ENCODE results near the gene UBC.
"Not testable (repeated sequence)": the region's sequence is repeated elsewhere in the genome, so short reads cannot be mapped to it uniquely, and the experiment has no call there.

Gene UBC

DNA sequence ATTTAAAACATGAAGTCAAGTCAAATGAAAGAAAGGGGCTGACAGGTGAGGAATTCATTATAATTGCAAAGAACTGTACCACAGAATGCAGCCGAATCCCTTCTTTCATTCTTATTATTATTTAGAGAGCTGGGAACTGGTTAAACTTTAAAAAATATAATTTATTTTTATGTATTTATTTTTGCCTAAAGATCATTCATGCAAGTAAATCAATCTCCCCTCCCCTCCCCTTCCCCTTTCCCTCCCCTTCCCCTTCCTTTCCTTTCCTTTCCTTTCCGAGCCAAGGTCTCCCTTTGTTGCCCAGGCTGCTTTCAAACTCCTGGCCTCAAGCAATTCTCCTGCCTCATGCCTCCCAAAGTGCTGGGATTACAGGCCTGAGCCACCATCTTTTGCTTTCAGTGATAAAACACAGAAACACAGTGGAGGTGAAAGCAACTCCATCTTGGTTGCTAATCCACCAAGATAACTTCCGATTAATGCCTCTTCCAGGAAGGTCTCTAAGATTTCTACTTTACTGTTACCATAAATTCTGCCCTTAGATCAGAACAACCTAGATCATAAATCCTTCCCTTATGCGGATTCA, 6.0 kb upstream of the UBC start:
- peaks cover 45% of the 10 kb centered on the region for H3K4me1 ChIP-seq (ENCODE audit: control insufficient read depth, insufficient read depth, low read length, unreplicated experiment)
- H3K79me2 ChIP-seq (ENCODE audit: control insufficient read depth, insufficient read depth, low read length, unreplicated experiment), result peaks cover 2% of the 10 kb centered on the region
- H3K4me3 ChIP-seq (ENCODE audit: low read depth, low read length), result no peak overlapping the region
- H2AFZ ChIP-seq (ENCODE audit: low read length, unreplicated experiment), result no peak overlapping the region
- no peaks in the 10 kb centered on the region for H3K36me3 ChIP-seq (ENCODE audit: insufficient read depth, low read length)
- H3K27me3 ChIP-seq (ENCODE audit: insufficient read depth, low read length), result no peaks in the 10 kb centered on the region
- H3K27ac ChIP-seq (ENCODE audit: low read depth, low read length), result peak overlapping the region; percentile 98

DNA sequence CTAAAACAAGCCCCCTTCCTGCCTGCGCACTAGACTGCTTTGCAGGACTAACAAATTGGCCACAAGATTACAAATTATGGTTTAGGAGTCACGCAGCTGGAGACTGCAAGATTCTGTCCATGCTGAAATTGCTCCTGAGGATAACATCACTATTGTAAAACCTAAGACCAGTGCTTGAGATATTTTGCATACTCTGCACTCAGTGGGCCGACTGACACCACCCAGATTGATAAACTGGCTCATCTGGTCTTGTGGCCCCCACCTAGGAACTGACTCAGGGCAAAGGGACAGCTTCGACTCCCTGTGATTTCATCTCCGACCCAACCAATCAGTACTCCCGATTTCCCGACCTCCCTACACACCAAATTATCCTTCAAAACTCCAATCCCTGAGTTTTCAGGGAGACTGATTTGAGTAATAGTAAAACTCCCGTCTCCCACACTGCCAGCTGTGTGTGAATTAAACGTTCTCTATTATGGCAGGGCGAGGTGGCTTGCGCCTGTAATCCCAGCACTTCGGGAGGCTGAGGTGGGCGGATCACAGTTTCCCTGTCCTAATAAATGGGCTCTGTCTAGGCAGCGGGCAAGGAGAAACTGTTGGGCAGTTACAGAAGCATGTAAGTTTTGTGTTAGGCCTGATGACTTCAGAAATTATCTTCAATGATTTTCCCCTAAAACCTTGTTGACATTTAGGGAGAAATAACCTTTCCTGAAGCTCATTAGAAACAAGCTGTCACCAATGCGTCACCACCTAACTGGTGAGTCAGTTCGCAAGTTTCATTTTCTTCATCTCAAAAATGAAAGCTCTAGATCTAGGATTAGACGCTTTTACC, 5.3 kb upstream of the UBC start:
- Histone ChIP-seq H3K79me2 (ENCODE audit: control insufficient read depth, insufficient read depth, low read length, unreplicated experiment) (peaks cover 8% of the 10 kb centered on the region), H3K27me3 (ENCODE audit: insufficient read depth, low read length) (no peaks in the 10 kb centered on the region), H2AFZ (ENCODE audit: low read length, unreplicated experiment) (no peak overlapping the region), H3K27ac (ENCODE audit: low read depth, low read length) (peak overlapping the region; percentile 98), H3K4me1 (ENCODE audit: control insufficient read depth, insufficient read depth, low read length, unreplicated experiment) (peaks cover 45% of the 10 kb centered on the region), H3K4me3 (ENCODE audit: low read depth, low read length) (no peak overlapping the region), H3K36me3 (ENCODE audit: insufficient read depth, low read length) (no peaks in the 10 kb centered on the region)

DNA sequence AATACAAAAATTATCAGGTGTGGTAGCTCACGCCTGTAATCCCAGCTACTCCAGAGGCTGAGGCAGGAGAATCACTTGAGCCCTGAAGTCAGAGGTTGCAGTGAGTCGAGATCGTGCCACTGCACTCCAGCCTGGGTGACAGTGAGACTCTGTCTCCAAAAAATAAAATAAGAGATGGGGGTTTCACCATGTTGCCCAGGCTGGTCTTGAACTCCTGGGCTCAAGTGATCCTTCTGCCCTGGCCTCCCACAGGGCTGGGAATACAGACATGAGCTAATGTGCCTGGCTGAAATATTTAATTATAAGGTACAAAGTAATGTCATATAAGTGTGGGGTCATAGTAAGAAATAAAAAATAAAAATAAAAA, 4.2 kb upstream of the UBC start:
- Histone ChIP-seq H3K79me2 (ENCODE audit: control insufficient read depth, insufficient read depth, low read length, unreplicated experiment) (peaks cover 16% of the 10 kb centered on the region), H3K27ac (ENCODE audit: low read depth, low read length) (peak overlapping the region; percentile 98), H3K4me1 (ENCODE audit: control insufficient read depth, insufficient read depth, low read length, unreplicated experiment) (peaks cover 38% of the 10 kb centered on the region)
- not testable (repeated sequence) for H3K27me3 ChIP-seq (ENCODE audit: insufficient read depth, low read length); H2AFZ ChIP-seq (ENCODE audit: low read length, unreplicated experiment); H3K4me3 ChIP-seq (ENCODE audit: low read depth, low read length); H3K36me3 ChIP-seq (ENCODE audit: insufficient read depth, low read length)

DNA sequence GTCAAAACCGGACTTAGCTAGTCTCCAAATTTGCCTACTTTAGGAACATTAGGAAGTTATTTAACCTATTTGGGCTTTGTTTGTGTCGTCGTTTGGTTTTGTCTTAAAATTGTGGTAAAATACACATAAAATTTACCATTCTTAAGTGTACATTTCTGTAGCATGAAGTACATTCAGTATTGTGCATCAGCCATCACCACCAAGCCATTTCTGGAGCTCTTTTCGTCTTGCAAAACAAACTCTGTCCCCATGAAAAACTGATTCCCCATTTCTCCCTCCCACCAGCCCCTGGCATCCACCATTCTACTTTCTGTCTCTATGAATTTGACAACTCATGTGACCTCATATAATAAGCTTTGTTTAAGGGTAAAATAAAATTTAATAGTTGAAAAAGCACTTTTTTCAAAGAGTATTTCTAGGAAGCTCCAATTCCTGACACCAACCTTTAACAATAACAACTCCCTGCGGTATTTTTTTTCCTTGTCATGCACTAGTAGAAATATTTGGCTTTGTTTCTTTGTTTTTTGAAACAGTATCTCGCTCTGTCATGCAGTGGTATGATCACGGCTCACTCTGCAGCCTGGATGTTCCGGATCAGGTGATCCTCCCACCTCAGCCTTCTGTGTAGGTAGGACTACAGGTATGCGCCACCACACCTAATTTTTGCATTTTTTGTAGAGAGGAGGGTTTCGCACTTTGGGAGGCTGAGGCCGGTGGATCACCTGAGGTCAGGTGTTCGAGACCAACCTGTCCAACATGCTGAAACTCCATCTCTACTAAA, 3.6 kb upstream of the UBC start:
- Histone ChIP-seq H3K27ac (ENCODE audit: low read depth, low read length) (peak overlapping the region; percentile 98), H3K27me3 (ENCODE audit: insufficient read depth, low read length) (no peaks in the 10 kb centered on the region), H2AFZ (ENCODE audit: low read length, unreplicated experiment) (no peak overlapping the region), H3K36me3 (ENCODE audit: insufficient read depth, low read length) (peaks cover 11% of the 10 kb centered on the region; the same call in 1 of the 2 replicates), H3K4me3 (ENCODE audit: low read depth, low read length) (peak overlapping the region; percentile 67), H3K79me2 (ENCODE audit: control insufficient read depth, insufficient read depth, low read length, unreplicated experiment) (peaks cover 21% of the 10 kb centered on the region), H3K4me1 (ENCODE audit: control insufficient read depth, insufficient read depth, low read length, unreplicated experiment) (peaks cover 35% of the 10 kb centered on the region)

DNA sequence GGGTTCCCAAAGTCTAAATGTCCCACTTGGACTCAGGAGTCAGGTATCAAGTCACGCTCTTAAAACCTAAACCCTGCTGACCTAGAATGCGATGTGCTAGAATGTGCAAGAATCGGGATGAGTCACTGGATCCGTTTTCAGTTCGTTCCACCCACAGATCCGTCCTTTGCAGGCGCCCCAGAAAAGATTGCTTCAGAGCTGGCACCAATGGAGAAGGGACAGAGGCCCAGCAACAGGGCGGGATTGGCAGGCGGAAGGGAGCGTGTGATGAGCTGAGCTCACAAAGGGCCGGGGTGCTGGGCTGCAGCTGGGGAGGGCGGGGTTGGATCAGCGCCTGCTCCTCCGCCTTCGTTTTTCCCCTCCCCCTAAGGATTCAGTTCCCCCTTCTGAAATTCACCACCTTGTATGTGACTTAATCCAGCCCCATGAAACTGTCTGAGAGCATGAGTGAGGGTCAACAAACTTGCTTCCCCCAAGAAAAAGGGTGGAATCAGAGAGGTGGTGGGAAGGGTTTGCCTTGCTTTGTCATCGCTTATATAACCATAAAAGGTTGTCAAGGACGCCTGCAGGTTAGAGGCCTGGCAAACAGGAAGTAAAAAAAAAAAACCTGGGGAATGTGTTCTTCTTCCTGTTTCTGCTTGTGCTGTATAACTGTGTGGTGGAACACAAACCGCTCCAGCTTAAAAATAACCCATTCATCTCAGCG, 2.8 kb upstream of the UBC start:
- Histone ChIP-seq H3K36me3 (ENCODE audit: insufficient read depth, low read length) (peaks cover 13% of the 10 kb centered on the region; the same call in 1 of the 2 replicates), H2AFZ (ENCODE audit: low read length, unreplicated experiment) (no peak overlapping the region), H3K4me1 (ENCODE audit: control insufficient read depth, insufficient read depth, low read length, unreplicated experiment) (peaks cover 35% of the 10 kb centered on the region), H3K27me3 (ENCODE audit: insufficient read depth, low read length) (no peaks in the 10 kb centered on the region), H3K27ac (ENCODE audit: low read depth, low read length) (peak overlapping the region; percentile 98), H3K79me2 (ENCODE audit: control insufficient read depth, insufficient read depth, low read length, unreplicated experiment) (peaks cover 27% of the 10 kb centered on the region), H3K4me3 (ENCODE audit: low read depth, low read length) (peak overlapping the region; percentile 92)

DNA sequence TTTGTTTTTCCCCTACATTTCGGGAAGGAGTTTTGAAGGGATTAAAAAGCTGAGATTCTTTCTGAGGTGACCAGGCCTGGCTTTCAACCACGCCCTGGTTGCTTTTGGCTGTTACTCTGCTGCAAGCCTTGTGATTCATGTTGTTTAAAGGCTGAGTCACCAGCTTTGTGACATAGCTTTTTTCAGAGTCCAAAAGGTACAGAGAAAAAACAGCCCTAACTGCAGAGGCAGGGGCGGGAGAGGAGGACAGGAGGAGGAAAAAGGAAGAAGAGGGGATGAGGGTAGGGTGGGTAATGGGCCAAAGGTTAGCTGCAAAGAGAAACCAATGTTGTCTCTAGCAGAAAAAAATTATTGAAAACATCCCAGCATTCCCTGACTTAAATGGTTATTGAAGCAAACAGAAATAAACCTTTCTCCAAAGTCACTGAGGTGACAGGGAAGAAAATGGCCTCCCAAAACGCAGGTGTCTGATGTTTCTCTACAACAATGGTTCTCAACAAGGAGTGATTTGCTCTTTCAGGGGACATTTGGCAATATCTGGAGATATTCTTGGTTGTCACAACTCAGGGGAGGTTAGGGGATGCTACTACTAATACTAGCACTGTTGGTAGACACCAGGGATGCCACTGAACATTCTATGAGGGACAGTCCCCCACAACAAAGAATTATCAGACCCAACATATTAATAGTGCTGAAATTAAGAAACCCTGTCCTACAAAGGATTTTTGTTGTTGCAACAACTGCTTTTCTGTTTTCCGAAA, 2.1 kb upstream of the UBC start:
- peaks cover 35% of the 10 kb centered on the region for H3K4me1 ChIP-seq (ENCODE audit: control insufficient read depth, insufficient read depth, low read length, unreplicated experiment)
- peak overlapping the region; percentile 92 for H3K4me3 ChIP-seq (ENCODE audit: low read depth, low read length)
- H3K27me3 ChIP-seq (ENCODE audit: insufficient read depth, low read length), result no peaks in the 10 kb centered on the region
- H3K79me2 ChIP-seq (ENCODE audit: control insufficient read depth, insufficient read depth, low read length, unreplicated experiment), result peaks cover 30% of the 10 kb centered on the region
- peak overlapping the region; percentile 98 for H3K27ac ChIP-seq (ENCODE audit: low read depth, low read length)
- peaks cover 15% of the 10 kb centered on the region; the same call in 1 of the 2 replicates for H3K36me3 ChIP-seq (ENCODE audit: insufficient read depth, low read length)
- H2AFZ ChIP-seq (ENCODE audit: low read length, unreplicated experiment), result no peak overlapping the region

DNA sequence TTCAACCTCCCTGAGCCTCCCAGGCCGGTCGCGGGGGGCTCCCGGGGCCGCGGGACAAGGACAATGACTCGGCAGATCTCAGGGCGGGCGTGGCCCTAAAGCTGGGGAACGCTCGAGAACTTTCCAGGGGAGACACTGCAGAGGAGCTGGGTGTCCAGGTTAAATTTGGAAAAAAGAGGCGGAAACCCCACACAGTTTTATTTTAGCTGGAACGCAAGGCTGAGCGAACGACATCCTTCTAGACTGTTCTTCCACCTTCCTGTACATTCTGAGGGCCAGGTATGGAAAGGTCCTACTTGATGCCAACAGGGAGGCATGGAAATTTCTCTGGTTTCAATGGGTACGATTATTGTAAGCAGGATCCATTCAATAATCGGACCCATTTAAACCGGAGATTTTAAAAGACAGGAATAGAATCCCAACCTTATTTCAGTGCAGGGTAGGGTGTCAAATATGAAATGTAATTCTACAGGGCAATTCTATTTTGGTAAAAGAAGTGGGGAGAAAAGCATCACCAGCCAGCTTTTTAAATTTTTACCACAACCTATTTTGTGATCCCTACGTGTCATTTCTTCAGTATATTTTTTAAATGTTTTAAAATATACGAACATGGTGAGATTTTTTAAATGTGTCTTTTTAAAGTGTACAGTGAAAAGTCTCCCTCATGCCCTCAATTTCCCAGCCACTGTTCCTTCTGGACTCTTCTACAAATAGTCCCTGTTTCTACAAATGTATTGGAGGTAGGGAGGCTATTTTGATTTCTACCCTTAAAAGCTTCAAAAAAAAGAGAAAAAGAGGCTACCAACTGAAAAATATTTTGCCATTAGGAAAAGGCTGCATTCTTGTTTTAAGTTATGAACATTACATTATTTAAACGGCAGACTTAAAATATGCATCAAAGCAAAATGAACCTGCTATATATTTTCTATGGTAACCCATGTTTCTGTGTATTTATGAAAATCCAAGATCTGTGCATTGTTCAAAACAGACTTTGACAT, 1.1 kb upstream of the UBC start:
- Histone ChIP-seq H3K79me2 (ENCODE audit: control insufficient read depth, insufficient read depth, low read length, unreplicated experiment) (peaks cover 40% of the 10 kb centered on the region), H3K27ac (ENCODE audit: low read depth, low read length) (peak overlapping the region; percentile 98)

DNA sequence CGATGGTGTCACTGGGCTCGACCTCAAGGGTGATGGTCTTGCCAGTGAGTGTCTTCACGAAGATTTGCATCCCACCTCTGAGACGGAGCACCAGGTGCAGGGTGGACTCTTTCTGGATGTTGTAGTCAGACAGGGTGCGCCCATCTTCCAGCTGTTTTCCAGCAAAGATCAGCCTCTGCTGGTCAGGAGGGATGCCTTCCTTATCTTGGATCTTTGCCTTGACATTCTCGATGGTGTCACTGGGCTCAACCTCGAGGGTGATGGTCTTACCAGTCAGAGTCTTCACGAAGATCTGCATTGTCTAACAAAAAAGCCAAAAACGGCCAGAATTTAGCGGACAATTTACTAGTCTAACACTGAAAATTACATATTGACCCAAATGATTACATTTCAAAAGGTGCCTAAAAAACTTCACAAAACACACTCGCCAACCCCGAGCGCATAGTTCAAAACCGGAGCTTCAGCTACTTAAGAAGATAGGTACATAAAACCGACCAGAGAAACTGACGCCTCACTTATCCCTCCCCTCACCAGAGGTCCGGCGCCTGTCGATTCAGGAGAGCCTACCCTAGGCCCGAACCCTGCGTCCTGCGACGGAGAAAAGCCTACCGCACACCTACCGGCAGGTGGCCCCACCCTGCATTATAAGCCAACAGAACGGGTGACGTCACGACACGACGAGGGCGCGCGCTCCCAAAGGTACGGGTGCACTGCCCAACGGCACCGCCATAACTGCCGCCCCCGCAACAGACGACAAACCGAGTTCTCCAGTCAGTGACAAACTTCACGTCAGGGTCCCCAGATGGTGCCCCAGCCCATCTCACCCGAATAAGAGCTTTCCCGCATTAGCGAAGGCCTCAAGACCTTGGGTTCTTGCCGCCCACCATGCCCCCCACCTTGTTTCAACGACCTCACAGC, 717 bp downstream of the UBC start:
- Histone ChIP-seq H3K79me2 (ENCODE audit: control insufficient read depth, insufficient read depth, low read length, unreplicated experiment) (peaks cover 46% of the 10 kb centered on the region), H3K4me1 (ENCODE audit: control insufficient read depth, insufficient read depth, low read length, unreplicated experiment) (peaks cover 34% of the 10 kb centered on the region), H3K4me3 (ENCODE audit: low read depth, low read length) (peak overlapping the region; percentile 92), H2AFZ (ENCODE audit: low read length, unreplicated experiment) (no peak overlapping the region), H3K27me3 (ENCODE audit: insufficient read depth, low read length) (no peaks in the 10 kb centered on the region), H3K36me3 (ENCODE audit: insufficient read depth, low read length) (peaks cover 25% of the 10 kb centered on the region), H3K27ac (ENCODE audit: low read depth, low read length) (peak overlapping the region; percentile 98)

More for the DNA sequence above, 1.1 kb upstream of the UBC start:
- H3K36me3 ChIP-seq (ENCODE audit: insufficient read depth, low read length), result peaks cover 25% of the 10 kb centered on the region
- no peaks in the 10 kb centered on the region for H3K27me3 ChIP-seq (ENCODE audit: insufficient read depth, low read length)
- peak overlapping the region; percentile 31 for H2AFZ ChIP-seq (ENCODE audit: low read length, unreplicated experiment)
- peak overlapping the region; percentile 92 for H3K4me3 ChIP-seq (ENCODE audit: low read depth, low read length)
- H3K4me1 ChIP-seq (ENCODE audit: control insufficient read depth, insufficient read depth, low read length, unreplicated experiment), result peaks cover 36% of the 10 kb centered on the region
